Transverse colon (tissue), 3 donors: ENCODE data around the gene PCDHB12.
"Not testable (repeated sequence)": the region's sequence is repeated elsewhere in the genome, so short reads cannot be mapped to it uniquely, and the experiment has no call there.

Experiments
- POLR2A ChIP-seq: fragments of 450-650 bp; IDR thresholded peaks from one replicate; pipeline ENCODE4 v1.6.1; 2016; ENCODE audit warnings: antibody characterized with exemption, mild to moderate bottlenecking, moderate library complexity
- TF ChIP-seq, protein P1 (sequence below), 5 experiments: fragments of 200-600 bp in 3 of 5; fragments of 450-650 bp in 2 of 5; sonication (generic) in 3 of 5; IDR thresholded peaks; 1 replicate in 2 of 5; 2 replicates in 3 of 5; pipeline ENCODE4 v1.5.1; 2016 to 2017; ENCODE audit warnings: antibody characterized with exemption in 5 of 5, inconsistent platforms in 3 of 5, mild to moderate bottlenecking in 2 of 5, moderate library complexity in 1 of 5

- TF ChIP-seq, protein P1, sequence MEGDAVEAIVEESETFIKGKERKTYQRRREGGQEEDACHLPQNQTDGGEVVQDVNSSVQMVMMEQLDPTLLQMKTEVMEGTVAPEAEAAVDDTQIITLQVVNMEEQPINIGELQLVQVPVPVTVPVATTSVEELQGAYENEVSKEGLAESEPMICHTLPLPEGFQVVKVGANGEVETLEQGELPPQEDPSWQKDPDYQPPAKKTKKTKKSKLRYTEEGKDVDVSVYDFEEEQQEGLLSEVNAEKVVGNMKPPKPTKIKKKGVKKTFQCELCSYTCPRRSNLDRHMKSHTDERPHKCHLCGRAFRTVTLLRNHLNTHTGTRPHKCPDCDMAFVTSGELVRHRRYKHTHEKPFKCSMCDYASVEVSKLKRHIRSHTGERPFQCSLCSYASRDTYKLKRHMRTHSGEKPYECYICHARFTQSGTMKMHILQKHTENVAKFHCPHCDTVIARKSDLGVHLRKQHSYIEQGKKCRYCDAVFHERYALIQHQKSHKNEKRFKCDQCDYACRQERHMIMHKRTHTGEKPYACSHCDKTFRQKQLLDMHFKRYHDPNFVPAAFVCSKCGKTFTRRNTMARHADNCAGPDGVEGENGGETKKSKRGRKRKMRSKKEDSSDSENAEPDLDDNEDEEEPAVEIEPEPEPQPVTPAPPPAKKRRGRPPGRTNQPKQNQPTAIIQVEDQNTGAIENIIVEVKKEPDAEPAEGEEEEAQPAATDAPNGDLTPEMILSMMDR (IDR thresholded peaks at IDR 0.05), result not testable (repeated sequence)
- TF ChIP-seq POLR2A, result not testable (repeated sequence)
Measured at GRCh38 chr5:141189131-141189530, 19.4 kb upstream of the PCDHB12 start.
